BJ (cell line): ENCODE results near the gene ARPC5L. TPM values are rescaled to one million over a fixed set of nuclear protein-coding genes. Genes with fewer than 3 reads are reported as not detected.
A peak's percentile ranks its signal among the peaks of the same experiment; 100 is the strongest.

ENCODE experiments used
- CTCF ChIA-PET: fragments of 350-600 bp; formaldehyde crosslinking; extraction: SDS; loops from one replicate; lab custom pipeline; 2021; ENCODE audit warnings: antibody characterized with exemption, inconsistent platforms; lab: Yijun Ruan, JAX
- POLR2A ChIA-PET: fragments of 300-600 bp; sonication (Branson Sonifier 250); formaldehyde crosslinking; extraction: SDS; loops from one replicate; lab custom pipeline; 2021; ENCODE audit warnings: antibody characterized with exemption; lab: Charles Lee
- DNase-seq: peaks from one replicate; pipeline ENCODE4 v3.0.0-alpha.2; 2011; ENCODE audit warnings: low read depth
- H3K27me3 ChIP-seq: 2 replicates; pipeline ENCODE4 v1.6.0; 2011; ENCODE audit warnings: low read length; ENCODE audit not compliant: control insufficient read depth, insufficient read depth
- H3K36me3 ChIP-seq: 2 replicates; pipeline ENCODE4 v1.5.1; 2011; ENCODE audit warnings: low read length; ENCODE audit not compliant: control insufficient read depth, insufficient read depth
- H3K4me3 ChIP-seq: 2 replicates; pipeline ENCODE4 v1.5.1; 2011; ENCODE audit warnings: low read depth, mild to moderate bottlenecking, control low read depth, low read length
- CTCF ChIP-seq: IDR thresholded peaks from 2 replicates; pipeline ENCODE4 v1.5.1; 2011; ENCODE audit warnings: low read depth, mild to moderate bottlenecking, control low read depth, inconsistent platforms, low read length, moderate library complexity; ENCODE audit not compliant: insufficient read depth
- polyA minus RNA-seq: library from RNA; depleted of rRNA, polyadenylated mRNA; stranded (reverse); fragments of >200 nt; gene quantifications from 2 replicates; pipeline ENCODE4 v1.2.3, GENCODE V29; 2011; rRNA and poly(A)+ RNA removed
- polyA plus RNA-seq: library from polyadenylated mRNA; depleted of rRNA; stranded (reverse); fragments of >200 nt; gene quantifications from 2 replicates; pipeline ENCODE4 v1.2.3, GENCODE V29; 2011; rRNA removed

Gene ARPC5L
- polyA plus RNA-seq (34.0 and 41.0 TPM in 2 replicates), polyA minus RNA-seq (10.0 and 12.2 TPM in 2 replicates)

GRCh38 chr9:124861342-124862229 lies at the start of gene ARPC5L, which contains the start of gene RPL35:
Gene ARPC5L (plus strand): TSS chr9:124862130. CDS start chr9:124869291, 7,161 bp downstream.
Gene RPL35 (minus strand): TSS chr9:124861957. CDS start chr9:124861912, 45 bp downstream.
- Histone ChIP-seq H3K4me3 (peak within 1 kb of the TSS; percentile 96), H3K36me3 (peaks cover 33% of the 10 kb centered on the region), H3K27me3 (no peaks in the 10 kb centered on the region)
- peak; percentile 53 for DNase-seq
- CTCF ChIA-PET: interaction anchor here (0.6 to 36.1 kb wide), 8 partner anchors 9 to 282 kb away, joined by 3 to 1161 read pairs (median 4); partner anchors contain the start of genes NR6A1, OLFML2A, SCAI and WDR38
- POLR2A ChIA-PET: interaction anchor here (0.6 to 1.1 kb wide), 4 partner anchors 89 to 380 kb away, joined by 3 to 5 read pairs (median 3); partner anchors contain the start of gene HSPA5
- TF ChIP-seq CTCF: peak; percentile 40

GRCh38 chr9:124812441-124812876 lies 49.5 kb upstream of the ARPC5L start:
- no peaks in the 10 kb centered on the region for H3K36me3 ChIP-seq
- H3K4me3 ChIP-seq: no peak overlapping the region
- POLR2A ChIA-PET: interaction anchor here (0.7 kb wide), 1 partner anchor 33 kb away, joined by 3 read pairs; no protein-coding TSS in a partner anchor
- no peaks in the 10 kb centered on the region for H3K27me3 ChIP-seq
- CTCF ChIA-PET: interaction anchor here (1.0 to 5.4 kb wide), 5 partner anchors 28 to 41 kb away, joined by 3 to 46 read pairs (median 8); partner anchors contain the start of genes NR6A1, OLFML2A and WDR38
- DNase-seq: peak; percentile 98
- TF ChIP-seq CTCF: peak; percentile 24; the same call in 1 of the 2 replicates

GRCh38 chr9:124813041-124813440 lies 48.9 kb upstream of the ARPC5L start:
- ChIA-PET CTCF (interaction anchor here (1.9 to 5.4 kb wide), 4 partner anchors 27 to 41 kb away, joined by 8 to 46 read pairs (median 10); partner anchors contain the start of genes OLFML2A and WDR38), POLR2A (interaction anchor here (0.7 kb wide), 1 partner anchor 33 kb away, joined by 3 read pairs; no protein-coding TSS in a partner anchor)
- Histone ChIP-seq H3K27me3 (no peaks in the 10 kb centered on the region), H3K36me3 (no peaks in the 10 kb centered on the region), H3K4me3 (no peak overlapping the region)
- TF ChIP-seq CTCF: no peak
- DNase-seq: no peak

- no peak overlapping the region for H3K4me3 ChIP-seq
- ChIA-PET CTCF (interaction anchor here (1.2 to 5.4 kb wide), 6 partner anchors 21 to 41 kb away, joined by 3 to 46 read pairs (median 8); partner anchors contain the start of genes OLFML2A and WDR38), POLR2A (no interaction called here)
- no peaks in the 10 kb centered on the region for H3K36me3 ChIP-seq
- no peak for TF ChIP-seq CTCF
- no peak for DNase-seq
- no peaks in the 10 kb centered on the region for H3K27me3 ChIP-seq
Measured at GRCh38 chr9:124813501-124814163, 48.3 kb upstream of the ARPC5L start.
